ENCODE measurements around the gene PLA2G3.
"Not testable (repeated sequence)": the region's sequence is repeated elsewhere in the genome, so short reads cannot be mapped to it uniquely, and the experiment has no call there.

Gene PLA2G3

GRCh38 chr22:31139866-31140716 is at the start of gene PLA2G3:
Gene PLA2G3, minus strand, starts transcription at chr22:31140508. Its CDS starts 154 bp downstream, at chr22:31140354.
- DNase-seq, result peak; percentile 65

DNA sequence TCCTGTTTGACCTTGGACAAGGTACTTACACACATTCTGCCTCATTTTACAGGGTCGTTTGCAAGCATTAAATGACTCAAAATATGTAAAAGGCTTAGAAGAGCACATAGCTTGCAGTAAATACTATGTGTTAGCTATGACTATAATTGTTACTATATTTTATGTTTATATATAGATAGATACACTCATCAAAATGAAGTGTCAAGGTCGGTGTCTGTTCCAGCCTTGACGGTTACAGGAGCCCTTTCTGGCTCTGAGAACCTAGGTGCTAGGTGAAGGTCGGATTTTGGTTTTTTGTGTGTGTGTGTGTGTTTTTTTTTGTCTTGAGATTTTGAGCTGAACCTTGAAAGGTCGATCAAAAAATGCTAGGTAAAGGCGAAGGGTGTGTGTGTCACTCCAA is 47.3 kb upstream of the PLA2G3 start:
- DNase-seq, result no peak

- no peak for DNase-seq
These were observed 44.7 kb upstream of the PLA2G3 start for GRCh38 chr22:31185056-31185455.

DNA sequence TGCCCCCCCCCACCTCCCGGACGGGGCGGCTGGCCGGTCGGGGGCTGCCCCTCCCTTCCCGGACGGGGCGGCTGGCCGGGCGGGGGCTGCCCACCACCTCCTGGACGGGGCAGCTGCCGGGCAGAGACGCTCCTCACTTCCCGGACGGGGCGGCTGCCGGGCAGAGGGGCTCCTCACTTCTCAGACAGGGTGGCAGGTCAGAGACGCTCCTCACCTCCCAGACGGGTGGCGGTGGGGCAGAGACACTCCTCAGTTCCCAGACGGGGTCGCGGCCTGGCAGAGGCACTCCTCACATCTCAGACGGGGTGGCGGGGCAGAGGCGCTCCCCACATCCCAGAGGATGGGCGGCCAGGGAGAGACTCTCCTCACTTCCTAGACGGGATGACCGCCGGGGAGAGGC is 43.7 kb upstream of the PLA2G3 start:
- DNase-seq, result no peak

- no peak for DNase-seq
These were observed 39.0 kb upstream of the PLA2G3 start for GRCh38 chr22:31179345-31179744.

GRCh38 chr22:31178859-31179258 is 38.6 kb upstream of the PLA2G3 start:
- no peak for DNase-seq

- no peak for DNase-seq
These were observed 37.3 kb upstream of the PLA2G3 start for GRCh38 chr22:31177420-31178162.

DNA sequence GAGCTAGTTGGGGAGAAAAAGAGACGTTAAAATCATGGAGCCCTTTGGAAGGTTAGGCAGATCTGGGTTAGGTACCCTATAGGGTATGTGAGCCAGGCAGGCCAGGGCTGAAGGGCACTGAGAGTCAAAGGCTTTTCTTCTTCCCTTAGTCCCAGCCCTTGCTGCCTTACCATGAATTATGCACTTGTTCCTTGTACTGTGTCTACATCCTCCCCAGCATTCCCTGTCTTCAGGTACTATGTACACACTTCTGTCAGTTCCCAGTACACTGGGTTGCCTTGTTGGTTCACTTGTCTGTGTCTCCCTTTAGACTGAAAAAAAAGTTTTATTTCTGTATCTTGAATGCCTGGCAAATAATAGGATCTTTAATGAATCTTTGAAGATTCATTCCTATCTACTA is 36.6 kb upstream of the PLA2G3 start:
- no peak for DNase-seq

- DNase-seq, result no peak
These were observed 33.3 kb upstream of the PLA2G3 start for GRCh38 chr22:31173386-31174145.

GRCh38 chr22:31171734-31172133 is 31.4 kb upstream of the PLA2G3 start:
- DNase-seq, result not testable (repeated sequence)

DNA sequence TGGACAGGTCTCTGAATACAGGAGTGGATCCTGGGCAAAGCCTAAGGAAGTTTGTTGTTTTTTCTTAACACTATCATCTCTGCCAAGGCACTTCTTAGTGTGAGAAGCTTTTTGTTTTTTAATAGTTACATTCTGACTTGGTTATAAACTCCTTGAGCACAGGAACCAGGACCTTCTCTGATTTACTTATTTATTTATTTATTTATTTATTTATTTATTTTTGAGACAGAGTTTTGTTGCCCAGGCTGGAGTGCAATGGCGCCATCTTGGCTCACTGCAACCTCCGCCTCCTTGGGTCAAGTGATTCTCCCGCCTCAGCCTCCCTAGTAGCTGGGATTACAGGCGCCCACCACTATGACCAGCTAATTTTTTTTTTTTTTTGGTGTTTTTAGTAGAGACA is 30.7 kb upstream of the PLA2G3 start:
- no peak for DNase-seq

DNA sequence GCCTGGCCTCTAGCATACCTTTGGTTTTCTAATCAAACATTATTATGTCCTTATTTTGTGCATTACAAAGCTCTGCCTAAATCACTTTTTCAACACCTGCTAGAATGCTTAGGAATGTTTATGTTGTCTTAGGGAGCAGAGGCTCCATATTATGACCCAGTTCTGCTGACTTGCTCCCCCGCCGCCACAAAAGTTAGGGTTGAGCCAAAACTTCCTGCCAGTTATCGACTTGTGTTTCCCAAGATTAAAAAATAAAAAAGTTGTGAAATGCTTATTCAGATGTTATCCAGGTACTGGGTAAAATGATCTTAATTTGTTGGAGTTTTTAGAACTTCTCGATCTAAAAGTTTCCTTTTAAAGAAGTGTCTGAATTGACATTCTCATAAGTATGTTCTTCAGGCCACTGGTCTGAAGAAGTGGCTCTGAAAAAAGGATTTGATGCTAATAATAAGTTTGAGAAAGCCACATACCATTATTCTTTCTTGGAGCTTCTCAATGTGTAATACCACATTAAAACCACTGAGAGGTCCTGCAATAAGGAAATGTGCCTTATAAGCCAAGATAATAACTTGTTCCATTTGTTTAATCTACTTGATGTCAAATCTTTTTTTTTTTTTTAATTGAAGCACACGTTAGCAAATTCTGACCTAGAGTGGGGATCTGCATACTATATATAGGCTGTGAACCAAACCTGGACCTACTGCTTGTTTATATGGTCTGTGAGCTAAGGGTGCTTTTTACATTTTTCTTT is 21.9 kb upstream of the PLA2G3 start:
- DNase-seq, result no peak

DNA sequence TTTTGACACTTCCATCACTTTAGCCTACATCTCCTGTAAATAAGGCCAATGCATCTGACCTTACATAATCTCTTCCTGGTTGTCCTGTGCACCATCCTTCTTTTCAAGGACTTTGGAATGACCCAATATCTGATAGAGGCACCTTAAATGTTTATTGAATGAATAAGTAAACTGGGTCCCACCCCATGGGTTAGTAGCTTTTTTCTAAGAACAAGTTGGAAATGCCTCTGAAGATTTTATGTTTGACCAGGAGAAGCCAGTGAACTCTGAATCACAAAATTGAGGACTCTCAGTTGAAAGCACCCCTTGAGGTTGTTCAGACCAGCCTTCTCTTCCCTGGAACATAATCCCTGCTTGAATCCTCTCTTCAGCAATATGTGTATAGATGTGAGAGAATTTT is 21.1 kb upstream of the PLA2G3 start:
- DNase-seq, result no peak

- no peak for DNase-seq
These were observed 20.1 kb upstream of the PLA2G3 start for GRCh38 chr22:31160328-31160978.

- DNase-seq, result no peak
These were observed 15.1 kb upstream of the PLA2G3 start for GRCh38 chr22:31155422-31155821.

DNA sequence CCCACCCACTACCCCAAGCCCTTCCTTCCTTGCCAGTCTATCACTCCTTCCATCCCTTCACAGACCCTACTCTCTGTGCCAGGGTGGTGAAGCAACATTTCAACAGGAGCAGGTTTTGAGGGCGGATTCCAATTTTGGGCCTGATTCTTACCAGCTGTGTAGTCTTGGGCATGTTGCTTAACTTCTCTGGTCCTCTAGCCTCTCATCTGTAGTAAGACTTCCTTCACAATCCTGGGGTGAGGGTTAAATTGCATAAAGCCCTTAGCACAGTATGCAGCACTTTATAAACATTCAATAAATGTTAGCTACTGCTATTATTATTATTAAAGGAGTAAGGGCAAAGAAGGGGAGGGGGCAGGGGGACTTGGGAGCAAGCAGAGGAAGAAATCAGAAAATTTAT is 14.7 kb upstream of the PLA2G3 start:
- no peak for DNase-seq

- no peak for DNase-seq
These were observed 13.0 kb upstream of the PLA2G3 start for GRCh38 chr22:31153357-31153756.

- DNase-seq, result no peak
These were observed 11.6 kb upstream of the PLA2G3 start for GRCh38 chr22:31151872-31152271.

GRCh38 chr22:31150615-31151014 is 10.3 kb upstream of the PLA2G3 start:
- DNase-seq, result no peak

DNA sequence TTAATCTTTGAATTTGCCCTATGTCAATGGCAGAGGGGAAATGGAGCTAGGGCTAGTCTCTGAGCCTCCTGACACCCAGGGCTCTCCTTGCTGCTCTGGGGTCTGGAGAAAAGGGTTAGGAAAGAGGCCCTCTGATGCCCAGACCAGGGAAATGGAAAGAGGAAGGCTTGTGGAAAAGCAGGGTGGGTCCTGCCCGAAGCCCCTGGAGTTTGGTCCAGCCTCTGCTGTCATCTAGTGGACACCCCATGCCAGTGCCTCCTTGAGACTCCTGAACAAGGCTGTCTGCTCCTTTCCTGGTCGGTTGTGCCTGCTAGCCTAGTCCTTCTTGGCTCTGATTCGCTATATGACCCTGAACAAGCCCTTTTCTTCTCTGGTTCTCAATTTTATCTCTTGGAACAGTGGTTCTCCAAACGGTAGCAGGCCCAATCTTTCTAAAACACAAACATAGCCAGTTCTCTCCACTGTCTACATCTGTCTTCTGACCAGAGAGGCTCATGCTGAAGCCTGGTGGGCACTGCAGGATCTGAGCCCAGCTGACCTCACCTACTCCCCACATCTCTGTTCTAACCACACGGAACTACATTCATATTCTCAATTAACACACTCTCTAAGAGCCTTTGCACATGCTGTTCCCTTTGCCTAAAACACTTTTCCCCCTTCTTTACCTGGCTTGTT is 8.8 kb upstream of the PLA2G3 start:
- peak; percentile 25 for DNase-seq

DNA sequence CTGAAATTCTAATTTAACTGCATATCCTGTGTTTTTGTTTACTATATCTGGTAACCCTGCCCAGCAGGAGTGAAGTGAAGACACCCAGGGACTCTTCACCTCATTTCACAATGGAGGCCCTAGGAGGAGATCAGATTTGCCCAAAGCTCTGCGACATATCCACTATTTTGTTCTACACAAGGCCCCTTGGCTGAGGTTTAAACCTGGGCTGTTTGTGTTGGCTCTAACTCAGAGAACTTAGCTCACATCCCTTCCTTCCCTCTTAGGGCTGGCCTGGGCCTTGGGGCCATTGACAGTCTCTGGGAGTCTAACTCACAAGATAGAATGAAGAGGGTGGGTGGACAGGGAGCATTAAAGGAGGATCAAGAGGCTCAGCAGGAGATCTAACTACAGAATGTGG is 8.2 kb upstream of the PLA2G3 start:
- no peak for DNase-seq

GRCh38 chr22:31144223-31144622 is 3.9 kb upstream of the PLA2G3 start:
- DNase-seq, result no peak
